ENCODE measurements around the gene NPAS2. TPM values are rescaled to one million over a fixed set of nuclear protein-coding genes. Genes with fewer than 3 reads are reported as not detected.

Gene NPAS2
- total RNA-seq, 4 donors from 2014 or later: 4.7 to 131 (median 11.2) TPM

GRCh38 chr2:100953406-100954043, 133.6 kb downstream of the NPAS2 start:
- TF ChIP-seq, protein P1, sequence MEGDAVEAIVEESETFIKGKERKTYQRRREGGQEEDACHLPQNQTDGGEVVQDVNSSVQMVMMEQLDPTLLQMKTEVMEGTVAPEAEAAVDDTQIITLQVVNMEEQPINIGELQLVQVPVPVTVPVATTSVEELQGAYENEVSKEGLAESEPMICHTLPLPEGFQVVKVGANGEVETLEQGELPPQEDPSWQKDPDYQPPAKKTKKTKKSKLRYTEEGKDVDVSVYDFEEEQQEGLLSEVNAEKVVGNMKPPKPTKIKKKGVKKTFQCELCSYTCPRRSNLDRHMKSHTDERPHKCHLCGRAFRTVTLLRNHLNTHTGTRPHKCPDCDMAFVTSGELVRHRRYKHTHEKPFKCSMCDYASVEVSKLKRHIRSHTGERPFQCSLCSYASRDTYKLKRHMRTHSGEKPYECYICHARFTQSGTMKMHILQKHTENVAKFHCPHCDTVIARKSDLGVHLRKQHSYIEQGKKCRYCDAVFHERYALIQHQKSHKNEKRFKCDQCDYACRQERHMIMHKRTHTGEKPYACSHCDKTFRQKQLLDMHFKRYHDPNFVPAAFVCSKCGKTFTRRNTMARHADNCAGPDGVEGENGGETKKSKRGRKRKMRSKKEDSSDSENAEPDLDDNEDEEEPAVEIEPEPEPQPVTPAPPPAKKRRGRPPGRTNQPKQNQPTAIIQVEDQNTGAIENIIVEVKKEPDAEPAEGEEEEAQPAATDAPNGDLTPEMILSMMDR (IDR thresholded peaks at IDR 0.05; ENCODE audit: low read depth): no peak

DNA sequence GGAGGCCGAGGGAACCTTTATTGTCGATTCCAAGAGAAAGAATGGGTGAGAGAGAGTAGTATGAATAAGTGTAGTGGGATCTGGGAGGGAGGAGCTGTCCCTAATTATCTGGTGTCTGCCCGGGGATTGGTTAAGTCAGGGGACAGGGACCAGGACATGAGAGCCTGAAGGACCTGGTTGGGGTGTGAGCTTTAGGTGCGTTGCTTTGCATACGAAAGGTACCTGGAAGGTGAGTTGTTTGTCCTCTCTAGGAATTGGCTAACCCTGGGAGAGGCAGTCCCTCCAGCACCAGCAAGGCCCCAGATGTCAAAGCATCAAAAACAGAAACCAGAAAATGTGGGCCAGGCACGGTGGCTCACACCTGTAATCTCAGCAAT, 134.1 kb downstream of the NPAS2 start:
- TF ChIP-seq, protein P1 (IDR thresholded peaks at IDR 0.05; ENCODE audit: low read depth): no peak

DNA sequence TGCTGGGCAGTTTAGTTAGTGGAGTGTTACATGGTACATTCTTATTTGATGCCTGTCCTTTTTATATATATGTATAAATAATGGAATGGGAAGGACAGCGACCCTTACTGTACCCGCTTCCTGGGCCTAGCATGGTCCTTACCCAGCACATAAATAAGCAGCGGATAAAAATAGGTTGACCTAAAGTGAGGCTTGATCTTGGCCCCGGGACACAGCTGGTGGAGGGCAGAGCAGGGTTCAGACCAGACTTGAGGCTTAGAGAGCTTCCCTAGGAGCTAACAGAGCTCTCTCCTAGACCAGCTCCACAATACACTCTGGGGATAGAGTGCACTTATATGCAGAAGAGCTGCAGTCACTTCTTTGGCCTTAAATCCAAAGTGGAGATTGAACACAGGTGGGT, 135.3 kb downstream of the NPAS2 start:
- TF ChIP-seq, protein P1 (IDR thresholded peaks at IDR 0.05; ENCODE audit: low read depth): no peak

DNA sequence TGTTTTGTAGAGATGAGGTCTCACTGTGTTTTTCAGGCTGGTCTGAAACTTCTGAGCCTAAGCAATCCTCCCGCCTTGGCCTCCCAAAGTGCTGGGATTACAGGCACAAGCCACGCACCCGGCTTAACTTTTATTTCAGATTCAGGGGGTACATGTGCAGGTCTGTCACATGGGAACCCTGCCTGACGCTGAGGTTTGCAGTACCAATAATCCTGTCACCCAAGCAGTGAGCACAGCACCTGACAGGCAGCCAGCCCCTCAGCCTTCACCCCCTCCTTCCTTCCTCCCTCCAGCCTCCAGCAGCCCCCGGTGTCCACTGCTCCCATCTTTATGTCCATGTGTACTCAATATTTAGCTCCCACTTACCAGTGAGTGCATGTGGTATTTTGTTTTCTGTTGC, 136.1 kb downstream of the NPAS2 start:
- TF ChIP-seq, protein P1 (IDR thresholded peaks at IDR 0.05; ENCODE audit: low read depth): no peak

- TF ChIP-seq, protein P1 (IDR thresholded peaks at IDR 0.05; ENCODE audit: low read depth): no peak
Observed at GRCh38 chr2:100957996-100958653, 138.2 kb downstream of the NPAS2 start.

GRCh38 chr2:100959225-100959880, 139.4 kb downstream of the NPAS2 start:
- TF ChIP-seq, protein P1 (IDR thresholded peaks at IDR 0.05; ENCODE audit: low read depth): no peak

- TF ChIP-seq, protein P1 (IDR thresholded peaks at IDR 0.05; ENCODE audit: low read depth): no peak
Observed at GRCh38 chr2:100960688-100961087, 140.7 kb downstream of the NPAS2 start.
